ENCODE measurements around the gene IL17C.

Gene IL17C

GRCh38 chr16:88647178-88648070 lies 9.1 kb downstream of the IL17C start:
- DNase-seq: no peak

DNA sequence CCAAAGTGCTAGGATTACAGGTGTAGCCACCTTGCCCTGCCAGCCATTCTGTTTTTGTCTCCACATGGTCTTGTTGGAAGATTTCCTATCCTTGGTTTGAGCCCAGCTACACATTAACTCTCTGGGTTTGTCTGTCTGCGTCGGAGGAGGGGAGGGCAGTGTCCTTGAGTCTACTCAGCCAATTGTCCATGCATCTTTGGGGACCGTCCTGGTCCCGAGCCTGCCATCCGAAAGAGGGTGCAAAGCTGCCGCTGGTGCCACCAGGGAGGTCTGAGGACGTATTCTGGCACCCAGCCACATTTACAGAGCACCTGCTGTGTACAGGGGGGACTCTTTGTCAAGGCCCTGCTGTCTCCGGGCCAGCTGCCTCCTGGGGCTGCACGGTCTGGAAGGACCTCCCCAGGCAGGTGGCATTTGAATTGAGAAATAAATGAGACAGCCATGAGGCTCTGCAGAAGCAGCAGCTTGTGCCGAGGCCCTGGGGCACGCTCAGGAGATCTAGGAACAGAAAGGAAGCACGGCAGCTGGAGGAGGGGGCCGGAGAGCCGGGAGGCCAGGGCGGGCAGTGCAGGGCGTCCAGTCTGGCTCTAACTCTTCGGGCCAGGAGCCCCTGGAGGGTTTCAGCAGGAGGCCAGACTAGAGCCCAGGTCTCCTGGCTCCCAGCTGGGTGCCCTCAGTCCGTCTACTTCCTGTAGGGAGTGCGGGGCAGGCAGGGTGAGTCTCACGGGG lies 11.0 kb downstream of the IL17C start:
- no peak for DNase-seq

DNA sequence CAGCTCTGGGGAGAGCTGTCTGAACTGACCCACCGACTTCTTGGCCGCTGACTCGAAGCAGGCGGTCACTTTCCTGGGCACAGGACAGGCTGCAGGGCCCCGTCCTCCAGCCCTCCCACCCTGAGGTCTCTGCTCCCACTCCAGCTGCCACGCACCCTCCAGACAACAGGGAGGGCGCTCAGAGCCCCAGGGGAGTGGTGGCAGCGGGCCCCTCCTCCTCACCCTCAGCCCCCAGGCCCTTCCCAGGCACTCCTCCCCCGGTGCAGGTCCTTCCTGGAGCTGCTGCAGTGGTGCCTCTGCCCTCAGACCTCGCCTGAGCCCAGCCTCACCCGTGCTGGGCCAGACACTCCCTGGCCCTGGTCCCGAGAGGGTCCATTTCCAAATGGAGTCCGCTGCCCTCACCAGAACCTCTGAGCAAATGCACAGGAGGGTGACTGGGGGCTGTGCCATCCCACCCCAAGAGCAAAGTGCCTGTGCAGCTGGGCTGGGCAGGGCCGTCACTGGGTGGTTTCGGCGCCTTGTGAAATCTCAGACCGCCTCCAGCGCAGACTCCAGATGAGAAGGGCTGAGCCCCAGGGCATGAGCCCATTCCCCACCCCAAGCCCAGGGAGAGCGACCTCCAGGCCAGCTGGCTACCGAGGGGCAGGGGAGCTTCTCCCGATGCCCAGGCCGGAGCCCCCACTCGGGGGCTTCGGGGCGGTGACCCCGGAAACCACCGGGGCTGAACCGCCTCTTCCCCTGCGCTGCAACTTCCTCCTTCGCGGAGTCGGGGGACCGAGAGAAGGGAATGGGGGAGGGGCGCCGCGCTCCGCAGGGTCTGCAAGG lies 11.8 kb downstream of the IL17C start:
- peak; percentile 54 to 56 for DNase-seq

DNA sequence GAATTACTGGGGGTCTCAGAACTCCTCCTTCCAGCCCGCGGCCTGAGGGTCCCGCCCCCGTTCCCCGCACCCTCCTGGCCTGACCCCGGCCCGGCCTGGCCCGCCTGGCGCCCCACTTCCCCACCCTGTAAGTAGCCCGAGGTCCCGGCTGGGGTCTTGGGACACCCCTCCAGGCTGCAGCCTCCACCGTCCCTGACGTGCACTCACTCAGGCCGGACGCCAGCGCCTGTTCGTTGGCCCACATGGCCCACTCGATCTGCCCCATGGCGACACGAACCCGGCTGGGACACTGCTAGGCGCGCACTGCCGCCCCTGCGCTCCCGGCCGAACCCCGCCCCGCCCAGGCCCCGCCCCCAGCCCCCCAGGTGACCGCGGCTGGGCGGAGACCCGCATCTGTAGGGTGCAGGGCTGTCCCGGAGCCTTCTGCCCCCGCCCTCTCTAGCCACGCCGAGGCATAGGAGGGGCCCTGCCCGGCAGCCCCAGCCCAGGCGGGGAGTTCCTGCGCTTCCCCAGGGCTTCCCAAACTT lies 12.4 kb downstream of the IL17C start, which contains the start of gene CYBA:
TSS of gene CYBA (minus strand) at position 305 of the 527 bp plus-strand sequence. CDS start at position 265, 40 bp downstream.
- peak; percentile 77 to 80 for DNase-seq

DNA sequence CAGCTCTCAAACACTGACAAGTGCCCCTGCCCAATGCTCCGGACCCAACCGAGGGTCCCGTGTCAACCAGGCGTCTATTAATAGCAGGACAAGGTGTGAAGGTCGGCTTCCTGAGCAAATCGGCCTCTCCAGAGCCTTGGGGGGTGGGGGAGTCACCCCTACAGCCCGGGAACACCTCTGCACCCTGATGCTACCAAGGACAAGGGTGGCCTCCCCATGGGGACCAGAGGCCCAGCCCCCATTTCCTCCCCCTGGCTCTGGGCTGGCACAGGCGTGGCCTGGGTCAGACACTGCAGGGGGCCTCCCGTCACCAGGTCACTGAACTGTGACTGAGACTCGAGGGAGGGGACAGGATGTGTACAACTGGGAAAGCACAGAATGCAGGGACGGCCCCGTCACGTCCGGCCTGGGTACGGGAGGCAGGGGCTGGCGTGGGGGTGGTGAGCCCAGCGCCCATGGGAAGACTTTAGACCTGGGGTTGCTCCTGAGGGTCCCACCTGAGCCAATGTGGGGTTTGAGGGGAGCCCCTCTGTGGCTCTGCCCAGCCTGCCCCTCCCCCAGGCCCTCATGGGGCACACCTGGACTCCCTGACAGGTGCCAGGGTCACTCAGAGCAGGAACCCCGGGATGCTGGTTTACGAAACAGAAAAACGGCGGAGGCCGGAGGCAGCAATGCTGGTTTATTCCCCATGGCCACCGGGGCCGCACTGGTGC lies 13.1 kb downstream of the IL17C start:
- peak in 1 of 2 experiments; percentile 27 for DNase-seq

GRCh38 chr16:88651989-88652761 lies 13.8 kb downstream of the IL17C start:
- DNase-seq: no peak

GRCh38 chr16:88652762-88653063 lies 14.3 kb downstream of the IL17C start:
- DNase-seq: no peak

- no peak for DNase-seq
These were observed 14.7 kb downstream of the IL17C start for GRCh38 chr16:88653101-88653500.

DNA sequence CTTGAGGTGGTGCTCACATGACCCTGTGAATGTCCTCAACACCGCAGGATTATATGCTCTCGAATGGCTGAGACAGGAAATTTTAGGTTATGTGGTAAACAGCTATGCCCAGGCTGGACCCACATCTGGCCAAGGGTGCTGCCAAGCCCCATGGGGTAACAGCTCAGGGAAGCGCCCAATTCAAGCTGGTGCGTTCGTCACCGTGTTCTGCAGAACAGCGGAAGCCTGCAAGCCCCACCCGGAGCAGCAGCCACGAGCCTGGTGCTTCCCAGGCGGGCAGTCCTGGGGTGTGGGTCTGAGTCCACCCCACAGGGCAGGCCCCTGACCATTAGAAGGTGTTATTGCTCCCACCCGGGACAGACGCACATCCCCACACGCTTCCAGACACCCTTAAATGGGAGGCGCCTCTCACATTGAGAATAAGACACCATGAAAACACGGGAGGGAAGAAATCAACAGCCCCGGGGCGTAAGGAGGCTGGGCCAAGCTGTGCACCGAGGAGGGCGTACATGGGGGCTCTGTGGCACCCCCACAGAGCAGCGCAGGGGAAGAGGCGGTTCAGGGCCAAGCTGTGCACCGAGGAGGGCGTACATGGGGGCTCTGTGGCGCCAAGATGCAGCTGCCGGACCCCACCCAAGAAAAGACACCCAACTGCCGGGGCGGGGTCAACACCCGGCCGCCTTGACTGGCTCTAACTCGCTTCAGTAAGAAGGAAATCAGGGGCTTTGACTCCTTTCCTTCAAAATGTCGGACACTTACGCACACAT lies 15.4 kb downstream of the IL17C start:
- no peak for DNase-seq

DNA sequence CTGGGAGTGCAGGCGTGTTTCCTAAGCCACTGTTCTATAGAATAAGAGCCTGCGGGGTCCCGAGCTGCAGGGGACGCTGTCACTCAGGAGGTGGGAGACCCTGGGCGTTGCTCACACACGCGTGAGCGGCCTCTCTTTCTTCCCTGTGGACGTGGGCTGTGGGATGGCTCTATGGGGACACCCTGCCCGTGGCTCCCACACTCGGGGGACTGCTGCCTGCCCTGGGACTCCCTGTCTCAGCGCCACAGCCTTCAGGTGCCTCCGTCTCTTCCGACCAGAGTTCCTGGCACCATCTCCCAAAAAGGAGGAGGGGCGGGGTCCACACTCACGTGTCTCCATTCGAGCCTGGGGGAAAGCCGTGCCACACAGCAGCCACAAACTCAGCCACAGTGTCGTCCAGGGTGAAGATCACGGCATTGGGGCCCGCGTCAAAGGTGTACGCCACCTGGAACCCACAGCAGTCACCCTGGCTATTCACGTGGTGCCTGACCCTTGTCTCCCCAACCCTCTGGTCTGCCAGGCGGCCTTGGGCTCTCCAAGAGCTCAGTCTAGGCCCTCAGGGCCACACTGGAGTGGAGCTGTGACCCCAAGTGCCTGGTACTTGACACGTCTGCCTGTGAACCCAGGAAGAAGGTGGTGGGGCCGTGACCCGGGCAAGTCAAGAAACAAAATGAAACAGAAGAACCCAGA lies 16.1 kb downstream of the IL17C start:
- no peak for DNase-seq

DNA sequence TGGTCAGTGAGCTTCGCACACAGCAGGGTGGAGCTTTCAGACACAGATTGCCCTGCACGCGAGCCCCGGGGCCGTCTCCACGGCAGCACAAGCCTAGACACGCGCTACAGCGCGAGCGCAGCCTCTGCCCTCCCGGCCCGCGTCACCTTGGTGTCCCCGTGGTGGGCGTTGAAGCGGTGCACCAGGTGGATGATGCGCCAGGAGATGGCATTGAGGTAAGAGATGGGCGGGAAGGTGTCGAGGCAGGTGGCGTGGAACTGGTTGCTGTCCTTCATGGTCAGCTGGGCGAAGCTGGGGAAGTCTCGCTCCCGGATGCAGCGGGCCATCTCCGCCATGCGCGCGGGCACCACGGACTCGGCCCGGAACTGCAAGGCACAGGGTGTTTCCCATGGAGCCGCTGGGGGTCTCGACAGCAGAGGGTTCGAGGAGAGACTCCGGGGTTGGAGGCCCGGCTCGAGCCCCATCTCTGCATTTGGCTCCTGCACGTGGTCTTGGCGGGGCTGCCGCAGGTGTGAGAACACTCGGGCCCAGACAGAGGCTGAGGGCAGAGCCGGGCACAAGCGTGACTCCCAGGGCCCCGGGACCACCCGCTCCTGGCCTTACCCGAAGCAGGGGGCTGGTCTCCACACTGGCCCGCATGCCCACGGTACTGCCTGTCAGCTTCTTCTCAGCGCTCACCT lies 16.8 kb downstream of the IL17C start:
- DNase-seq: no peak

GRCh38 chr16:88655733-88656281 lies 17.4 kb downstream of the IL17C start:
- no peak for DNase-seq

DNA sequence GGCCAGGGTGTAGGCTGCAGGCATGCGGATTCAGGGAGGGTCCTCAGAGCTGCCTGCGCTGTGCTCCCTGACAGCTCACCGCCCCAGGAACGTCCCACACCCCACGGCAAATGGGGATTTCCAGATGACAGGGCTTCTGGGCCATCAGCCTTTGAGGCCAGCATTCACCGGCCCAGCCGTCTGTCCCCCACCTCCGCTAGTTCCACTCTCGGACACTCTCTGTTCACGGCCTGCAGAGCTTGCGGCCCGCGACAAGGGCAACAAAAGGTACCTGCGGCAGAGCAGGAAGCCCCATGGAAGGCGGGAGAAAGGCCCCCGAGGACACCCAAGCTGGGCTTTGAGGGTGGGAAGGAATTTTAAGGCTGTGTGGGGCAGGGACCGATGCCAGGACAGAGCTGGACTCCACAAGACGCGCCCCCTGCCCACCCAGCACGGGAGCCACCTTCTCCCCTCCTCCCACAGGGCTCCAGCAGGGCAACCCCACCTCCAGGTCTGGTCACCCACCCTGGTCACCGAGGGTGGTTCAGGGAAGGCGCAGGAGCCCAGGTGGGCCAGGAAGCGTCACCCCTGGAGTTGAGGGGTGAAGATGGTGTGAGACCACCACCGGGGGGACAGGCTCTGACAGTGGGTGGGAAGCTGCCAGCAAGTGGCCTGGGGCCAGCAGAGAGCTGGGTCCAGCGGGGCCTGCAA lies 18.1 kb downstream of the IL17C start:
- DNase-seq: no peak

DNA sequence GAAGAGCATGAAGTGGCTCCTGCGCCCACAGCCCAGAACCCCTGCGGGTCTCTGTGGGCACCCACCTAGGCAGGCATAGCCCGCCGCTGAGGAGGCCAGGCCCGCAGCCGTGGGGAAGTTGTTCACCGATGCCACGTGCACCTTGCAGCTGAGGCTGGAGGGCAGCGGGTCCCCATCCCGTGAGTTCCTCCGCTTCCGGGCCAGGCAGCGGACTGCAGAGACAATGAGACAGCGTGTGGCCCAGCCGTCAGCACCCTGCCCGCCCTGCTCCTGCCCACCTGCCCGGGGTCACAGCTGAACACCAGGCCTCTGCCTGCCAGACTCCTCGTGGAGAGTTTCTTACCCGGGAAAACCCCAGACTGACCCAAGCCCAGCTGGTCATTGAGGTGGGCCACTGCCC lies 19.0 kb downstream of the IL17C start:
- no peak for DNase-seq

GRCh38 chr16:88658714-88659113 lies 20.3 kb downstream of the IL17C start:
- DNase-seq: no peak

DNA sequence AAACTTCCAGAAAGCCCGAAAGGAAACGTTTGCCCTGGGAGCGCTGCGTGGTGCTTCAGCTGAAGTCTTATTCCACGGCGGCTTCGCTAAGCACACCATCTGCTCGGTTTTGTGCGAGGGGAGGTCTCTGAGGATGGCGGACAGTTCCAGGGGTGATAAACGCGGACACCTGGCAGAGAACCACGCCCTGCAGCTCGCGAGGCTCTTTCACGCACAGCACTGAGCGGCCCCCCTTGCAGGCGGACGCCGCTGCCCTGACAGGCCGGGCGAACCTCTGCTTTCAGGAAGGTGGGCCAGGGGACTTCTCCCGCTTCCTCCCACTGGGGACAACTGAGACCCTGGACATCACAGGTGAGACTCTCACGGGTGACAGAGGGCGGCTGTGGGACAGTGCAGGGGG lies 20.8 kb downstream of the IL17C start:
- no peak for DNase-seq

DNA sequence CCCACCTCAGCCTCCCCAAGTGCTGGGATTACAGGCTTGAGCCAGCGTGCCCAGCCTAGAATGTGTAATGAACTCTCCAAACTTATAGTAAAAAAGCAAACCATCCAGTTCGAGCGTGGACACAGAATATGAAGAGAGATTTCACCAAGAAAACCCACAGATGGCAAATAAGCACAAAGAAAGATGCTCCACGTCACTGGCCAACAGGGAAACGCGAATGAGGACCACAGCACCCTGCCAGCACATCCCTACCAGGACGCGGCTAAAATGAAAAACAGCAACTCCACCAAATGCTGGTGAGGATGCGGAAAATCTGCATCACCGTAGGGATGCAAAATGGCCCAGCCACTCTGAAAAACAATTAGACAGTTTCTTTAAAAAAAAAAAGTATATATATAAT lies 23.1 kb downstream of the IL17C start:
- no peak for DNase-seq

- no peak for DNase-seq
These were observed 24.0 kb downstream of the IL17C start for GRCh38 chr16:88662222-88662842.
